Stimulated activated CD4-positive, alpha-beta T cell treated with anti-CD3 and anti-CD28 coated beads, TNF-alpha, amount 100 ng/mL, for 48 hours (primary cell): ENCODE data around the gene LYPD6.
"Not testable (repeated sequence)": the region's sequence is repeated elsewhere in the genome, so short reads cannot be mapped to it uniquely, and the experiment has no call there.

Source experiments
- DNase-seq, 3 donors: peaks; one replicate each; pipeline ENCODE4 v3.0.0-alpha.2; 2020; ENCODE audit warnings: low read depth in 3 of 3

The LYPD6 gene, protein sequence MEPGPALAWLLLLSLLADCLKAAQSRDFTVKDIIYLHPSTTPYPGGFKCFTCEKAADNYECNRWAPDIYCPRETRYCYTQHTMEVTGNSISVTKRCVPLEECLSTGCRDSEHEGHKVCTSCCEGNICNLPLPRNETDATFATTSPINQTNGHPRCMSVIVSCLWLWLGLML

GRCh38 chr2:149330127-149331022 lies at the start of gene LYPD6:
Gene LYPD6 (plus strand): TSS chr2:149330587. CDS start chr2:149437709, 107,122 bp downstream.
- no peak for DNase-seq

GRCh38 chr2:149281441-149281840 lies 48.9 kb upstream of the LYPD6 start:
- DNase-seq = no peak

GRCh38 chr2:149290662-149291061 lies 39.7 kb upstream of the LYPD6 start:
- DNase-seq = no peak

GRCh38 chr2:149291881-149292280 lies 38.5 kb upstream of the LYPD6 start:
- DNase-seq = no peak

DNA sequence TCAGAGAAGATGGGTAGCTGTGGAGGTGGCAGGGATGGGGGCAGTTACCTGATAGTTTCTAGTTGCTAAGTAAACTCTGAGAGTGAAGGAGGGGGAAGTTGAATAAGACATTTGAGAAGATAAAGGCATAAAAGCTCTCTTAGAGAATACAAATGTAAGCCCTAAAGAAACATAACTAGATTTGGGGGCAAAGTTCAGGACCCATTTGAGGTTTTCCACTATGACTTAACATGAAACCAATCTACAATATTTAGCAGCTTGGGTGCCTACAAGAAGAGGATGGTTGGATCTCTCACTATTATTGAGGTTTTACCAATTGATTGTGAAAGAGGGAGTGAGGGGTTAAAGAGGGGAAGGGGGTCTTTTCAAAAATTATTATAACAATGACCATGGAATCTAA lies 34.4 kb upstream of the LYPD6 start:
- DNase-seq = no peak

GRCh38 chr2:149307014-149307413 lies 23.4 kb upstream of the LYPD6 start:
- DNase-seq = no peak

DNA sequence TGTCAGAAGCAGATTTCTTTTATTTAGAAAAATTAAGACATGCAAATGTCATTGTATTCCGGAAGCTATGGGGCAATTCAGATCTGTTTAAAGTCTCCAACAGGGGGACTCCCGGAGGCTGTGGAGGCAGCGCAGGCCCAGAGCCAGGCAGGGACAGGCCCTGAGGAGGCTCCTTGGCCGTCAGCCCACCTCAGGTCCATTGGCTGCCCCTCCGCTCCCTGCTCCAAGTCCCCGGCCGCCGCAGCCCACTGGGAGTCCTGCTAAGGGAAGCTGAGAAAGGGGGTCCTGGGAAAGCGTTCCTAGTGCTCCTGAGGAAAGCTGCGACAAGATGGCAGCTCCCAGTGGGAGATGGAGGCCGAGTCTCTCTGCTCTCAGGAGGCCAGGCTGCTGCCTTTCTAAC lies 20.0 kb upstream of the LYPD6 start:
- DNase-seq = no peak

- no peak for DNase-seq
Observed at GRCh38 chr2:149312039-149312438, 18.3 kb upstream of the LYPD6 start.

DNA sequence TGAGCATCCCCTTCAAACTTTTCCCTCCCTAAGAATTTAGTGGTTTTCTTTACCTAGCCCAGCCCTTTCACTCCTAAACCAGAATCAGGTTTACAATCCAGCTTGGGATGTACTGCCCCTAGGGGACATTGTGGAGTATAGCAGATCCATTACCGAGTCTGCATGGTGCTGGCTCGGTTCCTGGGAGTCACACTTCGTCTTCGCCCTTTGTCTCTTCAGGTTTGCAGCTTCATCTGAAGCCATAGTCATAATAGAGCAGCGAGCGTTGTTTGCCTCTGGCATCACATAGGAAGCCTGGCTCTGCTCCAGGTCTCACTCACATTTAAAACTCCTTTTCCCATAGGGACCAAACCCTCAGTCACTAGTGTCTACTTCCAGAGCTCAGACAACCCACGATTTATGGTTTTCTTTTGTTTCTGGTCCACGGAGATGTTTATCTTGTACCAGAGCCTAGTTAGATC lies 16.8 kb upstream of the LYPD6 start:
- no peak for DNase-seq

GRCh38 chr2:149314687-149315086 lies 15.7 kb upstream of the LYPD6 start:
- DNase-seq = no peak

GRCh38 chr2:149315461-149315860 lies 14.9 kb upstream of the LYPD6 start:
- no peak for DNase-seq

DNA sequence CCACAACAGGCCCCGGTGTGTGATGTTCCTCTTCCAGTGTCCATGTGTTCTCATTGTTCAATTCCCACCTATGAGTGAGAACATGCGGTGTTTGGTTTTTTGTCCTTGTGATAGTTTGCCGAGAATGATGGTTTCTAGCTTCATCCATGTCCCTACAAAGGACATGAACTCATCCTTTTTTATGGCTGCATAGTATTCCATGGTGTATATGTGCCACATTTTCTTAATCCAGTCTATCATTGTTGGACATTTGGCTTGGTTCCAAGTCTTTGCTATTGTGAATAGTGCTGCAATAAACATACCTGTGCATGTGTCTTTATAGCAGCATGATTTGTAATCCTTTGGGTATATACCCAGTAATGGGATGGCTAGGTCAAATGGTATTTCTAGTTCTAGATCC lies 11.8 kb upstream of the LYPD6 start:
- DNase-seq = not testable (repeated sequence)

DNA sequence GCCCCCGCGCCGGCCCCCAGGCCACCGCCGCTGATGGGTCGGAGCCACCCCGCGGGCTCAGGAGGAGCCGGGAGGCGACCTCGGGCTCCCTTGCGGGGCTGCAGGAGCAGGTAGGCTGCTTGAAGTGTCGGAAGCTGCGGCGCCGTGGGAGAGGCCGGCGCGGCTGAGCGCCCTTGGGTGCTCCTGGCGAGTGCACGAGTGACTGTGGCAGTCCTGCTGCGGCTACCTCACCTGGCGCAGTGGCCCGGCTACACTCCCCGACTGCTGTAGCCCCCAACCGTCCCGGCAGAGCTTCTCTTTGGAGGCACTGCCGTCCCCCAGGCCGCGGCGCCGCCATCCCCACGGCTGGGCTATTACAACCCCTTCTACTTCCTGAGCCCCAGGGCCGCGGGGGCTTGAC lies 10.0 kb upstream of the LYPD6 start:
- no peak for DNase-seq

- DNase-seq = no peak
Observed at GRCh38 chr2:149329068-149329467, 1.3 kb upstream of the LYPD6 start.

DNA sequence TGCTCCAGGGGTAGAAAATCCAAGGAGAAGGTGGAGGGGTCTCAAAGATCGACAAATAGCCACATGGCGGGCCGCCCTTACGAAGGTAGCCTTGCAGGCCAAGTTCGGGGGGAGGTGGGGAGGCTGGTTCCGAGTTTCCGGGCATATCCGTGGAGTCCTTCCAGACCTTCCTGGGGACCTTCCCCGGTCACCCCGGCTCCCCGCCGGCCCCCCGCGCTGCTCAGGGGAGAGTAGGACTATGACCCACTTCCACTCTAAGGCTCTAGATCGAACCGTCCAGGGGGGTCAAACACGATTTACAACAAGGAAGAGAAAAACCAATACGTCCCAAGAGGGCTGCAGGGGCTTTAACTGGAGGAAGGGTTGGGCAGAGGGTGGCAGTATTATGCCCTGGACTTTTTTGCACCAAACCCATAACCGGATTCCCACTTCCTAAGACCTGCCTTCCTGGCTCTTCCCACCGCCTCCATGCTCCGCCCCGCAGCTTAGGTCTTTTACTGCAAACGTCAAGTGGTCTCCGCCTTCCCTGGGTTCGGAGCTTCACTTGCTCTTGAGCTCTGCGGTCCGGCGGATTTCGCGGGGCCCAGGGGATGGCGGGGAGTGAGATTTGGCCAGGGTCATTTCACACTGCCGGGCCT lies 779 bp upstream of the LYPD6 start:
- no peak for DNase-seq

- DNase-seq = no peak
Observed at GRCh38 chr2:149331023-149331400, 625 bp downstream of the LYPD6 start.

DNA sequence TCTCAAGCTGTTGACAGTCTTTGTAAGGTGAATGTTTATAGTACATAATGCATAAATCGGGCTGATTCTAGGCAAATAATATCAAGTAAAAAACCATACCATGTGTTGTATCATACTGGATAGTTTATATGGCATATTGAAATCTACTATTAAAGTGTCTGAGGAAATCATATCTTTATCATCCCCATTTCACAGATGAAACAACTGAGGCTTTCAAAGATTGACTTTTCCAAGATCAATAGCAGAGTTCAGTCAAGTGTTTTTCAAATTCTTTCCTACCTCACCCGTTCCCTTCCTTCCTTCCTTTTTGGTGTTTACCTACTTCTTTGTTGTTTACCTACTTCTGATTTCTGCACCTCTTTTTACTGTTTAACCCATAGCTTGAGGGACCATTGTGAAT lies 2.0 kb downstream of the LYPD6 start:
- no peak for DNase-seq

DNA sequence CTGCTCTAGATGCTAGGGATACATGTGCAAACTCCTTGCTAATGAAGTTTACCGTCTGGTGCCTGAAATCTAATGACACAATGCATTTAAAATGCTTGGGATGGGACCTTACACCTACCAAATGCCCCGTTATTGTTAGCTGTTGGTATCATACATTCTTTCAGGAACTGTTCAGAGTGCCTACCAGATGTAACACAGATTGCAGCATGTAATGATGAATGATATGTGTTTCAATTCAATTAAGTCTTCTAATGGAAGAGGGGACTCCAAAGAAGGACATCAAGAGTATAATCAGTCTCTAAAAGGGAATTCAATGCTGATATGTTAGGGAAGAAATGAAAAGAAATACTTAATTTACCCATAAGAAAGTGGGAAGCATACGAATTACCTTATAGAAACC lies 3.2 kb downstream of the LYPD6 start:
- no peak for DNase-seq

DNA sequence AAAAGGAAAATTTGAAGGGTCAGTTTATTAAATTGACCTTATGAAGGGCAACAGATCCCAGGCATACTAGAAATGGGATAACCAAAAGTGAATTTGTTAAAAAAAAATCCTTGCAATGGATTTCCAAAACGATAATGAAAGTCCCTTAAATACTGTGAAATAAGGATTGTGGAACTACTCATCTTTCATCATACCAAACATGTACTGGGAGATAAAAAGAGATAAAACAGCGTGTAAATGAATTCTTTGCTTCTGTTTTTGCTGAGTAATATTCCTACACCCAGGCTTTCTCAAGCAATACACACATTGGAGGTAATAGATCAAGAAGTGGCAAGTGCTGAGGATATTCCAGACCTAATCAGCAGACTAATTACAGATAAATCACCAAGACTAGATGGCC lies 3.8 kb downstream of the LYPD6 start:
- DNase-seq = no peak

DNA sequence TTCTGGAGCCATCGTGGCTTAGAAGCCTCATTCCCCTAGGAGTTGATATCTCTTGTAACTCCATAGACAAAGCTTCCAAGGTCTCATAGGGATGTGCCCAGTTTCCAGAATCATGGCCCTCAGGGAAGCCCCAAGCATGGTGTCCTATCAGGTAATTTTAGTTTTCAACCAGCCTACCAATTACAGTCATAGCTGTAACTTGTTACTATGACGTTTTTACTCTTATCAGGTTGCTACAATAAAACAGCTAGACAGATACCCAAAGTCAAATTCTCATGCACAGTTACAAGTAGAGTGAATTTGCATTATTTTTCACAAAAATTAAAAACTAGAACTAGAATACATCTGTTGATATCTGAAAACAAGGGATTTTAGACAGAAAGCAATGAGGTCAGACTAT lies 8.9 kb downstream of the LYPD6 start:
- no peak for DNase-seq

- DNase-seq = no peak
Observed at GRCh38 chr2:149342509-149342908, 12.1 kb downstream of the LYPD6 start.

DNA sequence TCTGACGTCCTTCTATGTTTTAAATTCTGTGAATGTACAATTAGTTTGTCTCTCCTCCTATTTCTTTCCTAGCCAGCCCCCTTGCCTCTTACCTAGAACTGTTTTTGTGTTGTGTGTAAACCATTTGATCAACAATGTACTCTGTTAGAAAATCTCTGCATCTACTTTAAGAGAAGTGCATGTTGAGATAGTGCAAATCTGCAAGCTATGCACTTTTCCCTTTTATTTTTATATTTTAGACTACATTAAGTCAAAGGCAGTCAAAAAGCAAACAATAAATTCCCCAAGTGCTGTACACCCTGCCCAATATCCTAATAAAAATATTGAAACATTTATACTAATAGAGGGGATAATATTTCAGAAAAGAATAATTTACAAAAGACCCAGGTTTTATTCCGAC lies 13.7 kb downstream of the LYPD6 start:
- DNase-seq = no peak

DNA sequence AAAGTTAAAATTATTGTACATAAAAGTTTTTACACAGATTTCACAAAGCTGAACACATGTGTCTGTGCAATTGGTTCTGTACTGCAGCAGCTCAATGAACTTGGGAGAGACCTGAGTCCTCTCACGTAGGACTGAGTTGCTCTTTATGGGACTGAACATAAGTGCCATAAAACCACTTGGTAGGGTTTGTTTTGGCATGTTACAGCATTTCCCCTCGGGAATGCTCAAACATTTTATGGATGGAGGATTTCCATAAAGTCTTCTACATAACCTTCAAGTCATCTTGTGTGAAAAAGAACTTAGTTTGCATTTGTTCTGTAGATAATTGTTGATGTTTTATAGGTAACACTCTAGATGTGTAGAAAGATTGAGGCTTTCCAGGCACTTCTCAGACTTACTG lies 15.9 kb downstream of the LYPD6 start:
- DNase-seq = no peak
